Eye (tissue), 1 donor: ENCODE measurements around the gene OXLD1.

Experiments used
- DNase-seq: peaks from one replicate; pipeline ENCODE4 v3.0.0-alpha.2; 2015

Gene OXLD1

DNA sequence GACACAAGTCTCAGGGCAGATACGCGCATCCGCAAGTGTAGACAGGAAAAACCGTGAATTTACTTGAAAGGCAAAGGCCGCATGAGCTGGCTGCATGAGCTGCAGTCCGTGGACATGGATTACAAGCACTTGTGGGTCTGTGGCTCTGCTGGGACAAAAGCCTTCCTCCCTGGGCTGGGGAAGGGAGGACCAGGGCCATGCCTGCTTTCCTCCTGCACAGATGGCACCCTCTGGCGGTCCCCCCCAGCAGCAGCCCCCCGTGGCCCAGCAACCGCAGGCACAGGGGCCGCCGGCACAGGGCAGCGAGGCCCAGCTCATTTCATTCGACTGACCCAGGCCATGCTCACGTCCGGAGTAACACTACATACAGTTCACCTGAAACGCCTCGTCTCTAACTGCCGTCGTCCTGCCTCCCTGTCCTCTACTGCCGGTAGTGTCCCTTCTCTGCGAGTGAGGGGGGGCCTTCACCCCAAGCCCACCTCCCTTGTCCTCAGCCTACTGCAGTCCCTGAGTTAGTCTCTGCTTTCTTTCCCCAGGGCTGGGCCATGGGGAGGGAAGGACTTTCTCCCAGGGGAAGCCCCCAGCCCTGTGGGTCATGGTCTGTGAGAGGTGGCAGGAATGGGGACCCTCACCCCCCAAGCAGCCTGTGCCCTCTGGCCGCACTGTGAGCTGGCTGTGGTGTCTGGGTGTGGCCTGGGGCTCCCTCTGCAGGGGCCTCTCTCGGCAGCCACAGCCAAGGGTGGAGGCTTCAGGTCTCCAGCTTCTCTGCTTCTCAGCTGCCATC lies 35.1 kb upstream of the OXLD1 start:
- no peak for DNase-seq

DNA sequence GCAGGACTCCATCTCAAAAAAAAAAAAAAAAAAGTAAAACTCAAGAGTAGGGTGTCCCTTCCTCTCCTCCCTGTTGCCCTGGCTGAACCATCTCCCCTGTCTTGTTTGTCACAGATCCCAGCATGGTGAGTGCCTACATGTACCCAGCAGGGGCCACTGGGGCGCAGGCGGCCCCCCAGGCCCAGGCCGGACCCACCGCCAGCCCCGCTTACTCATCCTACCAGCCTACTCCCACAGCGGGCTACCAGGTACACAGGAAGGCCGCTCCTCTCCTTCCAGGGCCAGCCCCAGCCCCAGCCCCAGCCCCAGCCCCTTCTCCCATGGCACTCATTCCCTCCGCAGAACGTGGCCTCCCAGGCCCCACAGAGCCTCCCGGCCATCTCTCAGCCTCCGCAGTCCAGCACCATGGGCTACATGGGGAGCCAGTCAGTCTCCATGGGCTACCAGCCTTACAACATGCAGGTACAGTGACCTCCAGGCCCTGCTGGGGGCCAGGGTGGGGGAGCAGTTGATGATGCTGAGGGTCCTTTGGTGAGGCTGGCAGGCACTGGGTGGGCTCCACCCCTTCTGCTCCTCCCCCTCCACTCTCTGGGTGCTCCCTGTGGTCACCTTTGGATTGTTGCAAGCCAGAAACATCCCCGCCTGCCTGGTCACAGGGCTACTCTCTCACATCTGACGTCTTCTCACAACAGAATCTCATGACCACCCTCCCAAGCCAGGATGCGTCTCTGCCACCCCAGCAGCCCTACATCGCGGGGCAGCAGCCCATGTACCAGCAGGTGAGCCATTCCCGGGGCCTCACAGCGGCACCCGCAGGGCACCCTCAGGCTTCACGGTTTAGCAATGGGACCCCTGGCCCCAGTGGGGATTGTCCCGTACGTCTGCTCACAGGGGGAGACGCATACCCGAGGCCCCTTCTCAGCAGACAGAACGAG lies 34.2 kb upstream of the OXLD1 start:
- DNase-seq: no peak

DNA sequence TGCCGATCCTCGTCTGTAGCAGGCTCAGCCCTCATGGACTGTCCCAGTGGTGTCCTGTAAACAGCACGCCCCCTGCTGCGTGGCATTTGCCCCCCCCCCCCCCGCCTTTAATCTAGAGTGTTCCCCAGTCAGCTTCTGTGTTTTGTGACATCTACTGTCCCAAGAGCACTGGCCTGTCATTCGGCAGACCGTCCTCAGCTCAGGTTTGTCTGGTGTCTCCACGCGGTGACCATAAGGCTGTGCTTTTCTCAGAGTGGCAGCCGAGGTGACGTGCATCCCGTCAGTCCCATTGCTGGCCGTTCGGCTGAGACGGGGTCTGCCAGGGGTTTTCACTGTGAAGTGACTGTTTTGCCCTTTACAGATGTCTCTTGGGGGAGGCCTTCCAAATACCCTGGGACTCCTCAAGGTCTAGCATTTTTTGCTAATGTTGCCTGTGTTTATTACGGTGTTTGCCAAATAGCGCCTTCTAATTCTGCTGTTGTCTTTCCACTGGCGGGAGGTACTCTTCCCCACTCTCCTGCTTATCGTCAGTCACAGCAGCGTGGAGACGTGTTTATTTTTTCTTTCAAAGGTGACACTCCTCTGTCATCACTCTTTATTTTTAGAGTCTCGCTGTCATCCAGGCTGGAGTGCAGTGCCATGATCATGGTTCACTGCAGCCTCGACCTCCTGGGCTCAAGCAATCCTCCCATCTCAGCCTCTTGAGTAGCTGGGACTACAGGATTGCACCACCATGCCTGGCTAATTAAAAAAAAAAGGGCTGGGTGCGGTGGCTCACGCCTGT lies 31.0 kb upstream of the OXLD1 start:
- DNase-seq: no peak

DNA sequence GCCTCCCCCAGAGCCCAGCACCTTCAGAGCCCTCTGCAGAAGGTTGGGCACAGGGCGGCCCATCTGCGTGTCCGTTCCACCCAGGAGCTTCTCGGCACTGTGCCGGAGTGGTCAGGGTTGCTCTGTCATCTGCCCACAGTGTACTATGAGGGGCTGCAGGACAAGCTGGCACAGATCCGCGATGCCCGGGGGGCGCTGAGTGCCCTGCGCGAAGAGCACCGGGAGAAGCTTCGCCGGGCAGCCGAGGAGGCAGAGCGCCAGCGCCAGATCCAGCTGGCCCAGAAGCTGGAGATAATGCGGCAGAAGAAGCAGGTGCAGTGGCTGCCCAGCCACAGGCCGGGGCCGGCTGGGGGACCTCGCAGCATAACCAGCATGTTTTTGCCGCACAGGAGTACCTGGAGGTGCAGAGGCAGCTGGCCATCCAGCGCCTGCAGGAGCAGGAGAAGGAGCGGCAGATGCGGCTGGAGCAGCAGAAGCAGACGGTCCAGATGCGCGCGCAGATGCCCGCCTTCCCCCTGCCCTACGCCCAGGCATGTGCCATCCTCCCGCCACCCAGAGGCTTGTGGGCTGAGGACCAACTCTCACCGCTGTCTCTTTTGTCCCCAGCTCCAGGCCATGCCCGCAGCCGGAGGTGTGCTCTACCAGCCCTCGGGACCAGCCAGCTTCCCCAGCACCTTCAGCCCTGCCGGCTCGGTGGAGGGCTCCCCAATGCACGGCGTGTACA lies 30.0 kb upstream of the OXLD1 start:
- no peak for DNase-seq

DNA sequence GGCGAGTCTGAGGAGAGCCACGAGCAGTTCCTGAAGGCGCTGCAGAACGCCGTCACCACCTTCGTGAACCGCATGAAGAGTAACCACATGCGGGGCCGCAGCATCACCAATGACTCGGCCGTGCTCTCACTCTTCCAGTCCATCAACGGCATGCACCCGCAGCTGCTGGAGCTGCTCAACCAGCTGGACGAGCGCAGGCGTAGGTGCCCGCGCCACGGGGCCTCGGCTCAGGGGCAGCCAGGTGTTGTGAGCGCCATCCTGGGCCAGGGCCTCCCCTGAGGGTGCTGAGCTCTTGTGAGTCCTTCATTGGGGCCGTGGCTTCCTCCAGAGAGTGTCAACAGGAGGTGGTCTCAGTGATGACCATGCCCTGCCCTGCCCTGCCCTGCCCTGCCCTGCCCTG lies 29.4 kb upstream of the OXLD1 start:
- no peak for DNase-seq

DNA sequence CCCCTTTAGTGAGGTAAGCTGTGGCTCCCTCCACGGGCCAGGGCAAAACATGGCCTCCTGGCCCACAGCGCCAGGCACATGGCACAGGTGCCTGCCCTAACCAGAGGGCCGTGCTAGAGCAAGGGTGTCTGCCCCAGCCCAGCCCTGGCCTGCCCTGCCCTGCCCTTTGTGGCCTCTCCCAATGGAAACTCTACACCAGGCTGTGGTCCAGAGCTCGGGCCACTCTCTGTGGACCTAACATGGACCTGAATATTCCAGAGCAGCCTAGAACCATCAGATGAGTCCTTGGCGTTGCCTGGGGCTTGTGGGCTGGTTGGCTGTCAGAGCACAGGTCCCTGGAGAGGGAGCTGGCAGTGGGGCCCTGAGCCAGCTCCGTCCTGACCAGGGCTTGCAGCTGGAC lies 28.8 kb upstream of the OXLD1 start:
- no peak for DNase-seq

DNA sequence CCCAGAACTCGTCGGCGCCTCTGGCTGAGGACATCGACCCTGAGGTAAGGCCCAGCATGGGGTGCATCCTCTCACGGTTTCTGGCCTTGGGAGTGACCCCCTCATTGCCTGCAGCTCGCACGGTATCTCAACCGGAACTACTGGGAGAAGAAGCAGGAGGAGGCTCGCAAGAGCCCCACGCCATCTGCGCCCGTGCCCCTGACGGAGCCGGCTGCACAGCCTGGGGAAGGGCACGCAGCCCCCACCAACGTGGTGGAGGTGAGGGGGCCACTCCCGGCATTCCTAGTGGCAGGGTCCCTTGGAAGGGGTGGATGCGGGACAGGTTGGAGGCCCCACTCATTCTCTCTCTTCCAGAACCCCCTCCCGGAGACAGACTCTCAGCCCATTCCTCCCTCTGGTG lies 28.4 kb upstream of the OXLD1 start:
- no peak for DNase-seq

DNA sequence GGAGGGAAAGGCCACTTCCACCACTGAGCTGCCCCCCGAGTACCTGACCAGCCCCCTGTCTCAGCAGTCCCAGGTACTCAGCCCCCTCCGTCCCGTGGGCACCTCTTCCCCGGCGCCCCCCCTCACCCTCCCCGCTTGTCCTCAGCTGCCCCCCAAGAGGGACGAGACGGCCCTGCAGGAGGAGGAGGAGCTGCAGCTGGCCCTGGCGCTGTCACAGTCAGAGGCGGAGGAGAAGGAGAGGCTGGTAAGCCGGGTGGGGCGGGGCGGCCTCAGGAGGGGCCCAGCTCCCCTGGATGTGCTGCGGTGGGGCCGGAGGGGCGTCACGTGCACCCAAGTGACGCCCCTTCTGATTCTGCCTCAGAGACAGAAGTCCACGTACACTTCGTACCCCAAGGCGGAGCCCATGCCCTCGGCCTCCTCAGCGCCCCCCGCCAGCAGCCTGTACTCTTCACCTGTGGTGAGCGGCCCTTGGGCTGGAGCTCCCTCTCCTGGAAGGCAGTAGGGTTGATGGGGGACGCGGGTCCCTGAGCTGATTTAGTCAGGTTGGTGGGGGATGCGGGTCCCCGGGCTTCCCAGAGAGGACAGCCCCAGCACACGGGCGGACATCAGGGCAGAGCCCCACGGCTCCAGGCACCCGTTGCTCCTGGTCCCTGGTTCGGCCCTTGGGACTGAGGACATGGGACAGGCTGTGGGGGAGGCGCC lies 27.3 kb upstream of the OXLD1 start:
- DNase-seq: no peak

DNA sequence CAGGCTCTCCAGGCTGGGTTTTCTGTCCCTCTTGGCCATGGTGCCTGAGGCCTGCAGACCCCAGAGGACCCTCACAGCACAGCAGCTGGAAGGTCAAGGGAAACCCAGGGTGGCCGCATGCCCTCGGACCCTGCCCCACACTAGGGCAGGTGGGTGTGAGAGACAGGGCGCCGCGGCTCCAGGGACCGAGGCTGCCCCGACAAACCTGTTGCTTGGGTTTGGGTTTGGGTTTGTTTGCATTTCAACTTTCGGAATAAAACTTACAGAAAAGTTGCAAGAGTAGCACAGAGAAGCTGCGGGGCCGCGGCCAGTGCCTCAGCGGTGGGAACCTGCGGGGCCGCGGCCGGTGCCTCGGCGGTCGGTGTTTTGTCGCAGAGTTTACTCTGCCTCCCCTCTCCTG lies 25.2 kb upstream of the OXLD1 start:
- no peak for DNase-seq

DNA sequence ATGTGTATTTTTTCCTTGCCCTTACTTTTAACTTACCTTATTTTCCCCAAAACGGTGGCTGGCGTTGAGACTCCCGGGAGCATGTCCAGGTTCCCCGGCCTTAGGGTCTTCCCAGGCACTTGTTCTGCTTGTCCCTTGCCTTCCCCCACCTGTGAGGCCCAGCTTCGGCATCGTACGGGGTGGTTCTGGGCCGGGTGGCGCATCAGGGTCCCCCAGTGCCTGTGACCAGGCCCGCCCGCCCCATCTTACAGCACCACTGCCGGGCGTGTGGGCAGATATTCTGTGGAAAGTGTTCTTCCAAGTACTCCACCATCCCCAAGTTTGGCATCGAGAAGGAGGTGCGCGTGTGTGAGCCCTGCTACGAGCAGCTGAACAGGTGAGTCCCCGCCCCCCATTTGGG lies 24.8 kb upstream of the OXLD1 start:
- no peak for DNase-seq

DNA sequence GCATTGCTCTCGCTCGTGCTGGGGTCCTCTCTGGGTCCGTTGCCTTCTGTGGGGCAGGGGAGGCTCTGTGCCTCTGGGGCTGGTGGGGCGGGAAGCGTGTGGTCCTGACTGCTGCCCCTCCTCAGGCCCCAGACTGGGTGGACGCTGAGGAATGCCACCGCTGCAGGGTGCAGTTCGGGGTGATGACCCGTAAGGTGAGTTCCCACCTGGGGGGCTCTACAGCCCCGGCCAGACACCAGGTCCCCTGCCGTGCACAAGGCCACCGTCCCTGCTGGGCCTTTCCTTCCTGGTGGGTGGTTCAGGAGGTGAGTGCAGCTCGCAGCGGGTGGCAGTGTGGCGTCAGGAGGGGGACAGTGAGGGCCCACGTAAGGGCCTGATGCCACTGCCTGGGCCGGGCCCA lies 24.1 kb upstream of the OXLD1 start:
- DNase-seq: no peak

DNA sequence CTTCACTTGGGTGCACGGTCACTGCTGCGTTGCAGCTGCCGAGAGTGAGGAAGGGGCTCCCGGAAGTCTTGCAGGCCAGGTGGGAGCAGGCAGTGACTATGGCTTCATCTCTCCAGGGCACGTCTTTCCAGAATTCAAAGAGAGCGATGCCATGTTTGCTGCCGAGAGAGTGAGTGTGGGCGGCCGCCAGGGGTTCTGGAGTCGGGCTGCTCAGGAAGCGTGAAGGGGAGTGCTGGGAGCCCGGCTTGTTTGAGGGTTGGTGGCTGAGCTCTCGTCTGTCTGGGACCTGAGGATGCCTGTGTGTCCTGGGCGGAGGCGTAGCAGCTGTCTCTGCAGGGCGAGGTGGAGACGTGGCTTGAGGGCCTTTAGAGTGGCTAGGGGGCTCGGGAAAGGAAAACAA lies 23.7 kb upstream of the OXLD1 start:
- DNase-seq: no peak

DNA sequence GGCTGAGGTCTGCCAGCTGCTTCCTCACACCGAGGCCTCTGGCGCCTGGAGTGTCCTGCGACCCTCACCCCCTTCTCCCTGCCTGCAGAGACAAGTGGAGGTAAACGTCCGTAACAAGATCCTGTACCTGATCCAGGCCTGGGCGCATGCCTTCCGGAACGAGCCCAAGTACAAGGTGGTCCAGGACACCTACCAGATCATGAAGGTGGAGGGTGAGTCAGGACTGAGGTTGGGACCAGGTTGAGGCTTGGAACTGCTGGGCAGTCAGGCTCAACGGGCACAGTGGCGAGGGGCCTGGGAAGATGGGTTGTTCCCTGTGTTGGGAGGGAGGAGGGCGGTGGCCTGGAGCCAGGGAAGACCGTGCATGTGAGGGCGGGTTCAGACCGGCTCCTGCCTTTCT lies 22.2 kb upstream of the OXLD1 start:
- no peak for DNase-seq

DNA sequence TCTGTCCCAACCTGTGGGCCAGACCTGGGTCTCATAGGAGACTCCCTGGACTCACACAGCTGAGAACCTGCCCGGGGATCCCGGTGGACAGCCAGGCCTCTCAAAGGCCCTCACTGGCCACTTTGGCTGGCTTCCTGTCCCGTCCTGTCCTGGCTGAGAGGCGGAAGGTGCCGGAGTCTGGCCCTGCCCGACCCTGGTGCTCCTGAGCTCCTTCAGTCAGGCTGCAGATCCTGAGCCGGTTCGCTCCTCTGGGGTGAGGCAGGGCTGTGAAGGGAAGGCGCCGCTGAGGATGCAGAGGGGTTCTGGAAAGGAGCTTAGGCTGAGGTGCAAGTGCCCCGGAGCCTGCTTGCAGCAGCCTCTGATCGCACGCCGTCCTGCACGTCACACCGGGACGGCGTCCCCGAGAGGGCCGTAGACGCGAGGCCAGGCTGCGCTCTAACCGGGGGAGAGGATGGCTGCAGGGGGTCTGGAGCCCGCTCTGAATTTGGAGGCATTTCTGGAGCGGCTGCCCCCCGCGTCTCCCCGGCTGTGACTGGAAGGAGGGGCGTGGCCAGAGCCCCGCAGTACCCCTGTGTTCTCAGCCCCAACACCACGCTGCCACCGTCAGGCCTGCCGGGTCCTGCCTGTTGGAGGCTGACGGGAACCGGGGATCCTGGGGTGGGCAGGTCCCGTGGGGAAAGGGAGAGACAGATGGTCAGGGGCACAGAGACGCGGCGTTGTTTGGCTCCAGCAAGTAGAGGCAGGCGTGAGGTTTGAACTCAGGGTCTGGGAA lies 21.6 kb upstream of the OXLD1 start:
- no peak for DNase-seq

DNA sequence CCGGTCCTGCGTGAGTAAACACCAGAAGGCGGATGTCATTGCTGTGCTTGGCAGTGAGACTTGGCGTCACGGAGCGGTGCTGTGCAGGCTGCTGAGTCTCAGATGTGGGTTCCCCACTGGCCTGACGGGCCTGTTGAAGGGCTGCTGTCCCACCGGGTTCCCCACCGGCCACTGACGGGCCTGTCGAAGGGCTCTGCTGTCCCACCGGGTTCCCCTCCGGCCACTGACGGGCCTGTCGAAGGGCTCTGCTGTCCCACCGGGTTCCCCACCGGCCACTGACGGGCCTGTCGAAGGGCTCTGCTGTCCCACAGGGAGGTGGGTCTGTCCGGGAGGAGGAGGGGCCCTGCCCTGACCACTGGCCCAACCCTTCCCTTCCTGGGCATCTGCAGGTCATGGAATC lies 20.2 kb upstream of the OXLD1 start:
- DNase-seq: no peak

DNA sequence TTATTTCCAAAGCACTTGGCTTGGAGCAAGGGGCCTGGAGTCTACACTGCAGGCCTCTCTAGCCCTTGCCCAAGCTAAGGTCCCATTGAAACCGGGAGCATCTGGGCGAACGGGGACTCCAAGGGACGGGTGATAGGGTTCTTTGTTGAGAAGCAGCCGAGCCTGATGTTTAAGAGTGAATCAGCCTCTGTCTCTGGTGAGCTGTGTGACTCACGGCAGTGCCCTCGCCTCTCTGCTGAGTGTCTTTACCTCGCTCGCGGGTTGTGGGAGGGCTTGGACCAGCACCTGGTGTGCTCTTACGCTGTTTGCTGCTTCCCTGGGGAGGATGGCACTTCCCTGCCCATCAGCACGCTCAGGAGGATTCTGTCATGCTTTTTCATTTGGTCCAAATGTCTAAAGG lies 18.7 kb upstream of the OXLD1 start:
- DNase-seq: no peak

DNA sequence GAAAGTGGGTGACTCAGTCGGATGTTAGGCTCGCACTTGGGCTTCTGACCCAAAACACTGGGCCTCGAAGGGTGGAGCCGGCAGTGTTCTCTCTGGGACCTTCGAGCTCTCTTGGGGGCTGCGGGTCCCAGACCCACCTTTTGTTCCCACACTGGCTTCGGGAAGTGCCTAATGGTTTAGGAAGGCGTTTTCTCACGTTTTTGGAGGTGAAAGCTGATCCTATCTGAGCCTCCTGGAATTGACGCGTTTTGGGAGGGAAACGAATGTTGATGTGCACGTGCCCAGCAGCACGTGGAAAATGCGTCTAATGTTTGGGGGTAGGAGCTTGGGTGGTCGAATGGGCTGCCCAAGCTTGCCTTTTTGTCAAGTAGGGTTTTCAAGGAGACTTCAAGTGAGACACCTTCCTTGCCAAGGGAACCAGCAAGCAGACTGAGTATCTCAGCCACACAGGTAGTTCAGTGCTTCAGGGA lies 18.1 kb upstream of the OXLD1 start:
- peak; percentile 24 for DNase-seq

DNA sequence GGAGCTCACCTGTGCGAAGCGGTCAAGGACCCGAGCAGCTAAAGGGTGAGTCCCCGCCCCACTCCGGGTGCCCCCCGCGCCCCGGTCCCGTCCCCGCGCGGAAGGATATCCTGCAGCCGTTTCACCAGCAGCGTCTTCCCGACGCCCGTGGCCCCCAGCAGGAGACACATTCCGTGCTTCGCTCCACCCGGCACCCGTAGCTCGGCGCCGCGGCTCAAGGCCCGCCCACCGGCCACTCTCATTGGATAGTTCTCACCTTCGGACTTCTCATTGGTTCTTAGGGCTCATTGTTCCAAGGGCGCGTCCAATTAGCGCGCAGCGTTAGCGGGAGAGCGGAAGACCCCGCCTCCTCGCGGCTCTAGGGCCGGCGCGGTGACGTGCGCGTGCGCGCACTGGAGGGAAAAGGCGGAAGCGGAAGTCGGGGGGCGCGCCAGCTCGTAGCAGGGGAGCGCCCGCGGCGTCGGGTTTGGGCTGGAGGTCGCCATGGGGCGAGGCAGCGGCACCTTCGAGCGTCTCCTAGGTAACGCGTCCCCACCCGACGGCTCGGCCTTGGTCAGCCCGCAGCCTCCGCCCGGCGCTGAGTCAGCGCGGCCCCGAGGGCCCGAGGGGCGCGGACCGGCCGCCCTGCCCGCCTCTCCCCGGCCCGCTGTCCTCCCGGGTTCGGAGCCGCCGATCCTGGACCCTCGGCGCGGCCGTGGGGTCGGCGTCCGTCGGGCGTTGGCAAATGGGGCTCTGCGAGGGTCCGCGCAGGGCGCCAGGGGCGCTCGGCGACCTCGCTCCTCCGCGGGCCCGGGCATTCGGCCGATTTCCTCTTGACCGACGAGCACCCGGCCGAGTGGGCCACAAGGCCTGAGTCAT lies 17.4 kb upstream of the OXLD1 start, which contains the start of the genes ARL16 and HGS:
Gene ARL16 (minus strand): TSS at position 214 of the 858 bp plus-strand sequence. CDS start 44 bp downstream, at position 170.
Gene HGS (plus strand): TSS at position 428 of the 858 bp plus-strand sequence. CDS start 56 bp downstream, at position 484.
- DNase-seq: peak; percentile 100

DNA sequence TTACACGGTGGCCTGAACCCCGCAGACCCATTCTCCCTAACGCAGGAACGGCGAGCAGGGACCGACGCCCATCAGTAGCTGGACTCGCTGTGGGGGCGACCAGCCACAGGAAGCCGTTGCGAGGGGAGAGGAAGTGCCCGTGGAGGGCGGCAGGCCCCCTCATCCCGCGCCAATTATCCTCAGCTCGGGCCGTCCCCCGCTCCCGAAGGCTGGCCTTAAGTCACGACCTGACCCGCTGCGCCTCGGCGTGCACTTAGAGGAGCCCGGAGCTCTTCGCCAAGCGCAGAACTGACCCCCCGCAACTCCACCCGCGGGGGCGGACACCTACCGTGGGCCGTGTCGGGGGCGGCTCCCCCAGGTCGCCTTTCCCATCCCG lies 16.8 kb upstream of the OXLD1 start:
- DNase-seq: no peak
